HepG2 (cell line): Measurements from ENCODE around the gene RPS8. TPM values are rescaled to one million over a fixed set of nuclear protein-coding genes. Genes with fewer than 3 reads are reported as not detected.

Experiments used
- ATAC-seq: fragments of 200-7000 bp; cut with Tn5 transposase; 3 replicates; pipeline ENCODE4 v1.9.1; 2020; ENCODE audit warnings: mild to moderate bottlenecking, moderate library complexity
- BruUV-seq: library from RNA; stranded (reverse); fragments of 400-500 nt; replicated peaks from 2 replicates; lab custom pipeline; 2021; lab: Mats Ljungman, UMichigan
- CTCF ChIA-PET: fragments of 300-600 bp; formaldehyde crosslinking; extraction: SDS; loops from one replicate; lab custom pipeline; 2021; ENCODE audit warnings: low total read pairs, inconsistent platforms, low intra/inter-chr PET ratio; lab: Yijun Ruan, JAX
- POLR2A ChIA-PET: fragments of 350-600 bp; sonication (Branson Sonifier 250); formaldehyde crosslinking; loops from one replicate; lab custom pipeline; 2020; ENCODE audit warnings: antibody characterized with exemption, inconsistent platforms; lab: Yijun Ruan, JAX
- DNase-seq: peaks from one replicate; pipeline ENCODE4 v3.0.0-alpha.2; 2015; ENCODE audit warnings: low spot score
- FAIRE-seq: peaks from 3 replicates; lab custom pipeline; 2011; peaks lifted over from hg19 to GRCh38; lab: Jason Lieb, UNC
- H2AFZ ChIP-seq: one replicate; pipeline ENCODE4 v1.6.1; 2011; ENCODE audit warnings: low read length, inconsistent platforms
- H3K27ac ChIP-seq: fragments of 300-600 bp; 3 replicates; pipeline ENCODE4 v1.8.0; 2011; ENCODE audit warnings: mixed run types, mild to moderate bottlenecking, mixed read lengths, low read length, inconsistent platforms; ENCODE audit not compliant: insufficient read depth; ENCODE audit errors: extremely low read length
- H3K27me3 ChIP-seq, 2 experiments: fragments of 200-600 bp in 1 of 2; 2 replicates in 1 of 2; 3 replicates in 1 of 2; pipeline versions ENCODE4 v1.6.0 to v1.8.0; 2011; ENCODE audit warnings: low read length in 2 of 2, mild to moderate bottlenecking in 2 of 2, moderate library complexity in 2 of 2, inconsistent platforms in 1 of 2; ENCODE audit not compliant: insufficient read depth in 2 of 2, control insufficient read depth in 1 of 2
- H3K36me3 ChIP-seq, 2 experiments: fragments of 200-600 bp in 1 of 2; replicated peaks in 1 of 2; 2 replicates in 1 of 2; 3 replicates in 1 of 2; pipeline versions ENCODE4 v1.5.1 to v1.8.0; 2011; ENCODE audit warnings: low read length in 2 of 2, inconsistent platforms in 1 of 2; ENCODE audit not compliant: insufficient read depth in 2 of 2, control insufficient read depth in 1 of 2
- H3K4me1 ChIP-seq: 2 replicates; pipeline ENCODE4 v1.5.1; 2012; ENCODE audit warnings: low read length, inconsistent platforms; ENCODE audit not compliant: insufficient read depth
- H3K4me2 ChIP-seq: 2 replicates; pipeline ENCODE4 v1.6.0; 2011; ENCODE audit warnings: low read depth, low read length, inconsistent platforms
- H3K4me3 ChIP-seq, 3 experiments: fragments of 200-600 bp in 1 of 3; sonication (generic), shearing (Covaris generic) in 1 of 3; replicated peaks in 1 of 3; 2 replicates each; pipeline ENCODE4 v1.5.1; 2011 to 2016; ENCODE audit warnings: low read length in 3 of 3, inconsistent platforms in 2 of 3, low read depth in 2 of 3, mild to moderate bottlenecking in 2 of 3, control low read depth in 1 of 3, mixed read lengths in 1 of 3; ENCODE audit not compliant: insufficient read depth in 1 of 3
- H3K79me2 ChIP-seq: one replicate; pipeline ENCODE4 v1.6.1; 2011; ENCODE audit warnings: low read length, inconsistent platforms; ENCODE audit not compliant: insufficient read depth
- H3K9ac ChIP-seq: 2 replicates; pipeline ENCODE4 v1.6.0; 2011; ENCODE audit warnings: mild to moderate bottlenecking, low read depth, low read length, inconsistent platforms; ENCODE audit not compliant: insufficient read depth
- H3K9me3 ChIP-seq: 2 replicates; pipeline ENCODE4 v1.5.1; 2012; ENCODE audit warnings: mild to moderate bottlenecking, low read length
- H4K20me1 ChIP-seq: 2 replicates; pipeline ENCODE4 v1.6.0; 2011; ENCODE audit warnings: inconsistent platforms, mild to moderate bottlenecking, low read length, moderate library complexity; ENCODE audit not compliant: insufficient read depth
- ATRX ChIP-seq: sonication (generic); formaldehyde crosslinking; IDR thresholded peaks from 2 replicates; pipeline ENCODE4 v1.4.0; 2020; ENCODE audit warnings: missing genetic modification reagents, borderline replicate concordance
- HNF1B ChIP-seq: sonication (generic); formaldehyde crosslinking; IDR thresholded peaks from 2 replicates; pipeline ENCODE4 v1.5.1; 2020; ENCODE audit warnings: mild to moderate bottlenecking, moderate library complexity, missing genetic modification reagents
- MXD3 ChIP-seq: IDR thresholded peaks from 2 replicates; pipeline ENCODE4 v1.6.1; 2016; ENCODE audit warnings: mild to moderate bottlenecking, missing biosample characterization, missing genetic modification reagents
- POLR2G ChIP-seq: fragments of 200-400 bp; formaldehyde crosslinking; IDR thresholded peaks from 2 replicates; pipeline ENCODE4 v1.6.1; 2018; ENCODE audit warnings: mild to moderate bottlenecking, low read depth, low read length, moderate library complexity
- ZNF318 ChIP-seq: sonication (generic); formaldehyde crosslinking; IDR thresholded peaks from 2 replicates; pipeline ENCODE4 v1.4.0; 2020; ENCODE audit warnings: mild to moderate bottlenecking, missing genetic modification reagents
- ZNF343 ChIP-seq: sonication (generic); formaldehyde crosslinking; IDR thresholded peaks from 2 replicates; pipeline ENCODE4 v1.4.0; 2020; ENCODE audit warnings: mild to moderate bottlenecking, missing genetic modification reagents
- ZNF543 ChIP-seq: sonication (generic); formaldehyde crosslinking; IDR thresholded peaks from 2 replicates; pipeline ENCODE4 v1.4.0; 2020; ENCODE audit warnings: mild to moderate bottlenecking, missing genetic modification reagents
- ZNF558 ChIP-seq: sonication (generic); formaldehyde crosslinking; IDR thresholded peaks from 2 replicates; pipeline ENCODE4 v1.9.0; 2022; ENCODE audit warnings: mild to moderate bottlenecking, missing genetic modification reagents, borderline replicate concordance
- ZNF570 ChIP-seq: sonication (generic); formaldehyde crosslinking; IDR thresholded peaks from 2 replicates; pipeline ENCODE4 v1.4.0; 2020; ENCODE audit warnings: mild to moderate bottlenecking, missing genetic modification reagents, borderline replicate concordance
- ZNF577 ChIP-seq: sonication (generic); formaldehyde crosslinking; IDR thresholded peaks from 2 replicates; pipeline ENCODE4 v1.4.0; 2020; ENCODE audit warnings: mild to moderate bottlenecking, low read depth, missing genetic modification reagents, borderline replicate concordance
- ZNF879 ChIP-seq: sonication (generic); formaldehyde crosslinking; IDR thresholded peaks from 2 replicates; pipeline ENCODE4 v1.8.1; 2023; ENCODE audit warnings: missing genetic modification reagents
- WGBS: methylation state at CpG from one replicate; pipeline ENCODE4 v1.1.6; 2017; ENCODE audit warnings: low lambda C conversion rate; 5-methylcytosine and 5-hydroxymethylcytosine counted together
- in situ Hi-C: cut with HindIII; loops from 2 replicates; pipeline ENCODE4 v1.10.0; 2017; ENCODE audit warnings: low pct_unique_long_range_greater_than_20kb; ENCODE audit not compliant: extremely low pct_ligation_motif_present
- intact Hi-C: fragments of 100-400 bp; cut with micrococcal nuclease; formaldehyde crosslinking; loops from one replicate; pipeline ENCODE4 v1.10.0; 2022; ENCODE audit not compliant: unreplicated experiment
- polyA plus RNA-seq, 8 experiments: library from polyadenylated mRNA; depleted of rRNA in 3 of 8; stranded (reverse) in 7 of 8; unstranded in 1 of 8; fragments of >200 nt; fragmentation: Illumina TruSeq in 4 of 8; extraction: Trizol in 4 of 8; gene quantifications; 2 replicates each; pipeline versions ENCODE4 v1.2.1 to v1.2.3, GENCODE V29; 2011 to 2016; ENCODE audit warnings: low read depth in 4 of 8, missing spikeins in 1 of 8, mixed read lengths in 1 of 8; ENCODE audit not compliant: insufficient read depth in 1 of 8
- total RNA-seq, 5 experiments: library from RNA; depleted of rRNA; stranded (reverse); fragments of >200 nt; fragmentation: Illumina TruSeq; extraction: Trizol; gene quantifications; 2 replicates each; pipeline ENCODE4 v1.2.3, GENCODE V29; 2016; ENCODE audit warnings: low read depth in 1 of 5

Gene RPS8
- total and polyA plus RNA-seq, 2 of the 13 experiments (the other 11 are each of a cell fraction or from before 2014, with no cell fraction given): 2,628 to 2,822 TPM

- peak overlapping the region; percentile 84 to 97 (median 96) for H3K4me3 ChIP-seq
- H3K36me3 ChIP-seq: peaks cover 12 to 24% of the 10 kb centered on the region in 2 experiments
- no peaks in the 10 kb centered on the region; a peak in 1 of 5 replicates for H3K27me3 ChIP-seq
- H4K20me1 ChIP-seq: peaks cover 36% of the 10 kb centered on the region
- H3K79me2 ChIP-seq: peaks cover 35% of the 10 kb centered on the region
- in situ Hi-C loops: no loop called here
- CTCF ChIA-PET: no interaction called here
- H3K27ac ChIP-seq: peak overlapping the region; percentile 81
- TSS peak; percentile 69 for BruUV-seq
- POLR2A ChIA-PET: interaction anchor here (0.7 to 4.0 kb wide), 24 partner anchors 8 to 775 kb away, joined by 3 to 47 read pairs (median 8); partner anchors contain the start of genes AKR1A1, BEST4, BTBD19 and DYNLT4
- H3K9ac ChIP-seq: peak overlapping the region; percentile 91
- FAIRE-seq: no peak
- ATAC-seq: 0 out of 3 replicates have a peak, but pooled peaks have one; percentile 4
- no peaks in the 10 kb centered on the region for H3K9me3 ChIP-seq
- DNase-seq: no peak
- peak overlapping the region; percentile 95 for H3K4me2 ChIP-seq
- H2AFZ ChIP-seq: no peak overlapping the region
- 1% methylated on average over 19 of the region's 36 CpGs for WGBS
- peaks cover 34% of the 10 kb centered on the region for H3K4me1 ChIP-seq
- intact Hi-C loops: no loop called here
- TF ChIP-seq MXD3 (CRISPR knock-in tag) (no peak), ZNF318 (0 out of 2 replicates have a peak, but pooled peaks have one; percentile 2), ZNF570 (CRISPR knock-in tag) (peak; percentile 74; the same call in 1 of the 2 replicates), ZNF543 (0 out of 2 replicates have a peak, but pooled peaks have one; percentile 50), ZNF577 (CRISPR knock-in tag) (0 out of 2 replicates have a peak, but pooled peaks have one; percentile 31), ATRX (CRISPR knock-in tag) (no peak), ZNF879 (0 out of 2 replicates have a peak, but pooled peaks have one; percentile 21), ZNF343 (CRISPR knock-in tag) (0 out of 2 replicates have a peak, but pooled peaks have one; percentile 40), POLR2G (0 out of 2 replicates have a peak, but pooled peaks have one; percentile 1), ZNF558 (CRISPR knock-in tag) (0 out of 2 replicates have a peak, but pooled peaks have one; percentile 58), HNF1B (CRISPR knock-in tag) (0 out of 2 replicates have a peak, but pooled peaks have one; percentile 18)
Observed at GRCh38 chr1:44775930-44776729, 790 bp downstream of the RPS8 start.
